Esophagus squamous epithelium (tissue), 5 donors: ENCODE results near the gene FAM171A2. TPM values are rescaled to one million over a fixed set of nuclear protein-coding genes. Genes with fewer than 3 reads are reported as not detected.

Source experiments
- DNase-seq: peaks from one replicate; lab custom pipeline; 2025; lab: John Stamatoyannopoulos, UW
- H3K27ac ChIP-seq, 4 donors: fragments of 200-600 bp; sonication (generic); one replicate each; pipeline ENCODE4 v1.5.1; 2016 to 2019; ENCODE audit warnings: mild to moderate bottlenecking in 1 of 4
- H3K27me3 ChIP-seq, 4 donors: fragments of 200-600 bp; sonication (generic); 1 replicate in 3 of 4; 2 replicates in 1 of 4; pipeline versions ENCODE4 v1.5.1 to v1.6.0; 2017 to 2021; ENCODE audit warnings: antibody characterized with exemption in 1 of 4
- H3K36me3 ChIP-seq, 3 donors: fragments of 200-600 bp; sonication (generic); one replicate each; pipeline ENCODE4 v1.5.1; 2016 to 2019
- H3K4me1 ChIP-seq, 3 donors: fragments of 200-600 bp; sonication (generic); one replicate each; pipeline ENCODE4 v1.5.1; 2017 to 2019
- H3K4me3 ChIP-seq, 4 donors: fragments of 200-600 bp; sonication (generic); 1 replicate in 3 of 4; 2 replicates in 1 of 4; pipeline ENCODE4 v1.5.1; 2016 to 2019; ENCODE audit warnings: mild to moderate bottlenecking in 2 of 4, moderate library complexity in 1 of 4
- H3K9me3 ChIP-seq, 3 donors: fragments of 200-600 bp; sonication (generic); one replicate each; pipeline ENCODE4 v1.5.1; 2016 to 2019
- CTCF ChIP-seq, 6 experiments: fragments of 450-650 bp in 4 of 6; fragments of 200-600 bp in 2 of 6; sonication (generic) in 2 of 6; IDR thresholded peaks; one replicate each; pipeline ENCODE4 v1.5.1; 2016 to 2019; ENCODE audit warnings: antibody characterized with exemption in 6 of 6, mild to moderate bottlenecking in 4 of 6, moderate library complexity in 4 of 6
- POLR2A ChIP-seq, 4 donors: fragments of 450-650 bp; IDR thresholded peaks; one replicate each; pipeline ENCODE4 v1.6.1; 2017; ENCODE audit warnings: antibody characterized with exemption in 4 of 4, mild to moderate bottlenecking in 4 of 4, moderate library complexity in 3 of 4
- WGBS, 2 donors: methylation state at CpG; one replicate each; pipeline ENCODE4 v1.1.5; 2018; 5-methylcytosine and 5-hydroxymethylcytosine counted together
- intact Hi-C: fragments of 100-400 bp; cut with DNase I; formaldehyde crosslinking; loops from one replicate; pipeline ENCODE4 v1.15.0; 2022
- total RNA-seq, 4 donors: library from RNA; depleted of rRNA; stranded (reverse); fragments of >200 nt; gene quantifications; one replicate each; pipeline ENCODE4 v1.1.0, GENCODE V29; 2016
- donor health status: DM: yes; HTN: yes; CAD: no.

The FAM171A2 gene
- total RNA-seq, 4 donors from 2014 or later, result 0.35 to 17.4 (median 3.2) TPM

- H3K4me1 ChIP-seq, result peaks cover 20 to 37% (median 23%) of the 10 kb centered on the region in 3 donors
- H3K36me3 ChIP-seq, result peaks cover 0 to 5% (median 0%) of the 10 kb centered on the region in 3 donors
- TF ChIP-seq CTCF (IDR thresholded peaks at IDR 0.05) (no peak), POLR2A (IDR thresholded peaks at IDR 0.05) (no peak)
- H3K27ac ChIP-seq, result no peak overlapping the region
- WGBS, 2 donors, result 45% methylated on average over 4 to 7 of the region's 7 CpGs
- peaks cover 0 to 67% (median 11%) of the 10 kb centered on the region in 4 donors for H3K27me3 ChIP-seq
- no peaks in the 10 kb centered on the region for H3K9me3 ChIP-seq
- intact Hi-C loops, result no loop called here
- H3K4me3 ChIP-seq, result no peak overlapping the region
- no peak for DNase-seq
Observed at GRCh38 chr17:44314031-44314430, 49.6 kb downstream of the FAM171A2 start.

DNA sequence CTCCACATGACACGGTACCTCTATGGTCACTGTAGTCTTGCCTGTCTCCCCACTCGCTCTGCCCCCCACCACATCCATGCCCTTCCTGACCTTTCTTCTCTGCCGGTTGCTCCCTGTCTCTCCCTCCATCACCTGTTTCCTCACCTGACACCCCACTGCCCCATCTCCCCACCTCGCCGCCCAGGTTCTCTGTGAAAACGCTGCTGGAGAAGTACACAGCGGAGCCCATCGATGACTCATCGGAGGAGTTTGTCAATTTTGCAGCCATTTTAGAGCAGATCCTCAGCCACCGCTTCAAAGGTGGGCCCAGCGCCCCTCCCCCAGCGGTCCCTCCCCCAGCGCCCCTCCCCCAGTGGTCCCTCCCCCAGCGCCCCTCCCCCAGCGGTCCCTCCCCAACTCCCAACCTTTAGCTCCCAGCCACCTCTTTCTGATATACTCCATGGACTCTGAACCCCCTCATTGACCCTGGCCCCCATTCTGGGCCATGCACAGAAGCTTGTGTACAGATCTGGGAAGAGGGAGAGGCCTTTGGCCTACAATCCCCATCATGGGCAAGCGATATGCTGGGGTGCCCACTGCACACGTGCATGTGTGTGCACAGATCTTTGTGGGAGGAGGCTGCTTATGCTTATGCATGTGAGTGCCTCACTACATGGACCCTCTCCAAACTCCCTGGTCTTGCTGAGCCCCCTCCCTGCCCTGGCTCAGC, 51.1 kb downstream of the FAM171A2 start:
- no peaks in the 10 kb centered on the region for H3K36me3 ChIP-seq
- H3K4me1 ChIP-seq, result peaks cover 33 to 52% (median 38%) of the 10 kb centered on the region in 3 donors
- no peaks in the 10 kb centered on the region for H3K9me3 ChIP-seq
- no peak overlapping the region for H3K27ac ChIP-seq
- intact Hi-C loops, result no loop called here
- no peak for DNase-seq
- H3K27me3 ChIP-seq, result peaks cover 0 to 63% (median 11%) of the 10 kb centered on the region in 4 donors
- 73 to 86% methylated on average over 10 to 12 of the region's 17 CpGs for WGBS, 2 donors
- no peak overlapping the region for H3K4me3 ChIP-seq
- TF ChIP-seq POLR2A (IDR thresholded peaks at IDR 0.05) (no peak), CTCF (IDR thresholded peaks at IDR 0.05) (no peak)

GRCh38 chr17:44311562-44312181, 52.0 kb downstream of the FAM171A2 start:
- Histone ChIP-seq H3K4me1 (peaks cover 35 to 54% (median 39%) of the 10 kb centered on the region in 3 donors), H3K4me3 (no peak overlapping the region), H3K27me3 (peaks cover 0 to 62% (median 11%) of the 10 kb centered on the region in 4 donors), H3K27ac (no peak overlapping the region), H3K36me3 (no peaks in the 10 kb centered on the region), H3K9me3 (no peaks in the 10 kb centered on the region)
- TF ChIP-seq CTCF (IDR thresholded peaks at IDR 0.05) (no peak), POLR2A (IDR thresholded peaks at IDR 0.05) (no peak)
- WGBS, 2 donors, result 86 to 90% methylated on average over 1 of the region's 5 CpGs
- intact Hi-C loops, result no loop called here
- DNase-seq, result no peak

- no peak overlapping the region for H3K27ac ChIP-seq
- H3K4me1 ChIP-seq, result peaks cover 31 to 45% (median 35%) of the 10 kb centered on the region in 3 donors
- no peak overlapping the region for H3K4me3 ChIP-seq
- no peaks in the 10 kb centered on the region for H3K9me3 ChIP-seq
- peaks cover 0 to 58% (median 3%) of the 10 kb centered on the region in 4 donors for H3K27me3 ChIP-seq
- intact Hi-C loops, result no loop called here
- TF ChIP-seq CTCF (IDR thresholded peaks at IDR 0.05) (no peak), POLR2A (IDR thresholded peaks at IDR 0.05) (no peak)
- WGBS, 2 donors, result 68 to 95% methylated on average over 7 to 8 of the region's 10 CpGs
- DNase-seq, result no peak
- no peaks in the 10 kb centered on the region for H3K36me3 ChIP-seq
Observed at GRCh38 chr17:44310609-44311376, 52.9 kb downstream of the FAM171A2 start.
